Liver (tissue), 9 donors: ENCODE results near the gene CRYBG1. TPM values are rescaled to one million over a fixed set of nuclear protein-coding genes. Genes with fewer than 3 reads are reported as not detected.
A peak's percentile ranks its signal among the peaks of the same experiment; 100 is the strongest.

Experiments
- DNase-seq: peaks from one replicate; pipeline ENCODE4 v3.0.0-alpha.2; 2017; ENCODE audit warnings: low spot score
- H3K27ac ChIP-seq, 2 donors: one replicate each; pipeline ENCODE4 v1.7.0; 2013; ENCODE audit warnings: inconsistent platforms in 2 of 2, low read length in 2 of 2, control low read depth in 1 of 2, low read depth in 1 of 2, mild to moderate bottlenecking in 1 of 2
- H3K27me3 ChIP-seq, 4 donors: one replicate each; pipeline versions ENCODE4 v1.6.1 to v1.7.0; 2013; ENCODE audit warnings: low read length in 3 of 4, inconsistent platforms in 1 of 4, mild to moderate bottlenecking in 1 of 4, moderate library complexity in 1 of 4; ENCODE audit not compliant: control insufficient read depth in 4 of 4, insufficient read depth in 4 of 4
- H3K36me3 ChIP-seq, 4 donors: one replicate each; pipeline versions ENCODE4 v1.6.1 to v1.7.0; 2013; ENCODE audit warnings: low read length in 3 of 4, mild to moderate bottlenecking in 3 of 4, low read depth in 1 of 4, moderate library complexity in 1 of 4; ENCODE audit not compliant: control insufficient read depth in 4 of 4, insufficient read depth in 3 of 4
- H3K4me1 ChIP-seq, 4 donors: one replicate each; pipeline versions ENCODE4 v1.6.1 to v1.7.0; 2013; ENCODE audit warnings: low read length in 3 of 4, mild to moderate bottlenecking in 3 of 4, moderate library complexity in 1 of 4; ENCODE audit not compliant: control insufficient read depth in 4 of 4, insufficient read depth in 4 of 4
- H3K4me3 ChIP-seq, 3 donors: one replicate each; pipeline versions ENCODE4 v1.6.1 to v1.7.0; 2013; ENCODE audit warnings: low read length in 3 of 3, control low read depth in 1 of 3, low read depth in 1 of 3, mild to moderate bottlenecking in 1 of 3
- H3K9ac ChIP-seq, 2 donors: one replicate each; pipeline ENCODE4 v1.7.0; 2013; ENCODE audit warnings: low read length in 2 of 2, mild to moderate bottlenecking in 2 of 2, moderate library complexity in 2 of 2, control low read depth in 1 of 2, low read depth in 1 of 2
- H3K9me3 ChIP-seq, 4 donors: one replicate each; pipeline versions ENCODE4 v1.6.1 to v1.7.0; 2013; ENCODE audit warnings: low read length in 3 of 4; ENCODE audit not compliant: control insufficient read depth in 4 of 4
- FOXA1 ChIP-seq: IDR thresholded peaks from 2 replicates; pipeline ENCODE4 v1.6.1; 2016; ENCODE audit warnings: antibody characterized with exemption
- HNF4A ChIP-seq, 2 donors: conservative IDR thresholded peaks; 2 replicates each; pipeline ENCODE4 v1.6.1; 2016; ENCODE audit warnings: antibody characterized with exemption in 2 of 2, mild to moderate bottlenecking in 2 of 2
- HNF4G ChIP-seq: IDR thresholded peaks from 2 replicates; pipeline ENCODE4 v1.6.1; 2016; ENCODE audit warnings: antibody characterized with exemption
- JUND ChIP-seq, 2 donors: IDR thresholded peaks; 2 replicates each; pipeline ENCODE4 v1.6.1; 2016; ENCODE audit warnings: antibody characterized with exemption in 2 of 2
- NR2F2 ChIP-seq: IDR thresholded peaks from 2 replicates; pipeline ENCODE4 v1.6.1; 2016; ENCODE audit warnings: antibody characterized with exemption
- RAD21 ChIP-seq, 2 donors: IDR thresholded peaks; 2 replicates each; pipeline ENCODE4 v1.6.1; 2016; ENCODE audit warnings: antibody characterized with exemption in 2 of 2, mild to moderate bottlenecking in 2 of 2
- RXRA ChIP-seq, 2 donors: IDR thresholded peaks; 2 replicates each; pipeline ENCODE4 v1.6.1; 2017 to 2018; ENCODE audit warnings: antibody characterized with exemption in 2 of 2, mild to moderate bottlenecking in 1 of 2
- SP1 ChIP-seq: IDR thresholded peaks from 2 replicates; pipeline ENCODE4 v1.6.1; 2018; ENCODE audit warnings: antibody characterized with exemption, mild to moderate bottlenecking
- TAF1 ChIP-seq: conservative IDR thresholded peaks from 2 replicates; pipeline ENCODE4 v1.6.1; 2016; ENCODE audit warnings: antibody characterized with exemption, mild to moderate bottlenecking
- YY1 ChIP-seq: IDR thresholded peaks from 2 replicates; pipeline ENCODE4 v1.6.1; 2016; ENCODE audit warnings: antibody characterized with exemption, mild to moderate bottlenecking
- WGBS: extraction: QIAGEN DNeasy Blood & Tissue Kit; methylation state at CpG from one replicate; pipeline ENCODE4 v1.1.7; 2013; 5-methylcytosine and 5-hydroxymethylcytosine counted together
- polyA plus RNA-seq, 2 donors: library from polyadenylated mRNA; stranded (reverse) in 1 of 2; unstranded in 1 of 2; fragments of 200-250 nt in 1 of 2; fragments of >200 nt in 1 of 2; fragmentation: Nextera tagmentation in 1 of 2; extraction: Ambion mirVana in 1 of 2; gene quantifications; one replicate each; pipeline versions ENCODE4 v1.2.1 to v1.2.3, GENCODE V29; 2013 to 2015
- total RNA-seq, 2 donors: library from RNA; depleted of rRNA; stranded (reverse); fragments of >200 nt; gene quantifications; one replicate each; pipeline ENCODE4 v1.2.3, GENCODE V29; 2014
- TF ChIP-seq, protein P1 (sequence below): IDR thresholded peaks from 2 replicates; pipeline ENCODE4 v1.6.1; 2016; ENCODE audit warnings: antibody characterized with exemption, mild to moderate bottlenecking
- TF ChIP-seq, protein P2 (sequence below): fragments of 150-350 bp; IDR thresholded peaks from 2 replicates; pipeline ENCODE4 v1.5.1; 2017; ENCODE audit warnings: improper control_type of control experiment, low read depth, low read length; ENCODE audit not compliant: missing input control
- TF ChIP-seq, protein P3 (sequence below): IDR thresholded peaks from 2 replicates; pipeline ENCODE4 v1.6.1; 2016; ENCODE audit warnings: antibody characterized with exemption
- TF ChIP-seq, protein P4 (sequence below): IDR thresholded peaks from 2 replicates; pipeline ENCODE4 v1.6.1; 2016; ENCODE audit warnings: antibody characterized with exemption
- TF ChIP-seq, protein P5 (sequence below): IDR thresholded peaks from 2 replicates; pipeline ENCODE4 v1.6.1; 2016; ENCODE audit warnings: antibody characterized with exemption
- donor health status: healthy.
- donor health status: healthy.
- donor health status: healthy.
- donor health status: healthy.
- donor health status: healthy.

Gene CRYBG1
- total and polyA plus RNA-seq, 4 donors: 2.3 to 8.7 (median 4.0) TPM

DNA sequence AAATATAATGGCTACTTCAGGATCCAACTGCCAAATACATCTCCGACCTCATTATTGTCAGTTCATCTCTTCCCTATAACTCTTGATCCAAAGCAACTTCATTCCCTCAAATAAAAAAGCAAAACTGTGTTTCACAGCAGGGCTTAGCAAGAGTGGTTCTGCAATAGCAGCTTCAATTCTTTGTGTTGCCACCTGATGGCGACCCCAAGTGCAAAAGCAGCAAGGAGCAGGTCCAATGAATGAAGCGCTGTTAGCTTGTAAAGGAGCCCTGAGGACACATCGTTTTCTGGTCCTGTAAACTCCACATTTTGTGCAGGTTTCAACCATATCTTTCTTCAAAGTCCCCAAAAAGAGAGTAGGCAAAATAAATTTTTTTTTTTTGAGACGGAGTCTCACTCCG is 249.2 kb downstream of the CRYBG1 start:
- no peak for DNase-seq
- TF ChIP-seq NR2F2 (no peak), HNF4A (conservative IDR thresholded peaks at IDR 0.05) (no peak), FOXA1 (no peak), HNF4G (no peak), YY1 (no peak), RXRA (IDR thresholded peaks at IDR 0.05) (no peak), RAD21 (IDR thresholded peaks at IDR 0.05) (peak; percentile 66 to 69), JUND (IDR thresholded peaks at IDR 0.05) (no peak)
- TF ChIP-seq, protein P1, sequence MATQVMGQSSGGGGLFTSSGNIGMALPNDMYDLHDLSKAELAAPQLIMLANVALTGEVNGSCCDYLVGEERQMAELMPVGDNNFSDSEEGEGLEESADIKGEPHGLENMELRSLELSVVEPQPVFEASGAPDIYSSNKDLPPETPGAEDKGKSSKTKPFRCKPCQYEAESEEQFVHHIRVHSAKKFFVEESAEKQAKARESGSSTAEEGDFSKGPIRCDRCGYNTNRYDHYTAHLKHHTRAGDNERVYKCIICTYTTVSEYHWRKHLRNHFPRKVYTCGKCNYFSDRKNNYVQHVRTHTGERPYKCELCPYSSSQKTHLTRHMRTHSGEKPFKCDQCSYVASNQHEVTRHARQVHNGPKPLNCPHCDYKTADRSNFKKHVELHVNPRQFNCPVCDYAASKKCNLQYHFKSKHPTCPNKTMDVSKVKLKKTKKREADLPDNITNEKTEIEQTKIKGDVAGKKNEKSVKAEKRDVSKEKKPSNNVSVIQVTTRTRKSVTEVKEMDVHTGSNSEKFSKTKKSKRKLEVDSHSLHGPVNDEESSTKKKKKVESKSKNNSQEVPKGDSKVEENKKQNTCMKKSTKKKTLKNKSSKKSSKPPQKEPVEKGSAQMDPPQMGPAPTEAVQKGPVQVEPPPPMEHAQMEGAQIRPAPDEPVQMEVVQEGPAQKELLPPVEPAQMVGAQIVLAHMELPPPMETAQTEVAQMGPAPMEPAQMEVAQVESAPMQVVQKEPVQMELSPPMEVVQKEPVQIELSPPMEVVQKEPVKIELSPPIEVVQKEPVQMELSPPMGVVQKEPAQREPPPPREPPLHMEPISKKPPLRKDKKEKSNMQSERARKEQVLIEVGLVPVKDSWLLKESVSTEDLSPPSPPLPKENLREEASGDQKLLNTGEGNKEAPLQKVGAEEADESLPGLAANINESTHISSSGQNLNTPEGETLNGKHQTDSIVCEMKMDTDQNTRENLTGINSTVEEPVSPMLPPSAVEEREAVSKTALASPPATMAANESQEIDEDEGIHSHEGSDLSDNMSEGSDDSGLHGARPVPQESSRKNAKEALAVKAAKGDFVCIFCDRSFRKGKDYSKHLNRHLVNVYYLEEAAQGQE: no peak
- TF ChIP-seq, protein P2, sequence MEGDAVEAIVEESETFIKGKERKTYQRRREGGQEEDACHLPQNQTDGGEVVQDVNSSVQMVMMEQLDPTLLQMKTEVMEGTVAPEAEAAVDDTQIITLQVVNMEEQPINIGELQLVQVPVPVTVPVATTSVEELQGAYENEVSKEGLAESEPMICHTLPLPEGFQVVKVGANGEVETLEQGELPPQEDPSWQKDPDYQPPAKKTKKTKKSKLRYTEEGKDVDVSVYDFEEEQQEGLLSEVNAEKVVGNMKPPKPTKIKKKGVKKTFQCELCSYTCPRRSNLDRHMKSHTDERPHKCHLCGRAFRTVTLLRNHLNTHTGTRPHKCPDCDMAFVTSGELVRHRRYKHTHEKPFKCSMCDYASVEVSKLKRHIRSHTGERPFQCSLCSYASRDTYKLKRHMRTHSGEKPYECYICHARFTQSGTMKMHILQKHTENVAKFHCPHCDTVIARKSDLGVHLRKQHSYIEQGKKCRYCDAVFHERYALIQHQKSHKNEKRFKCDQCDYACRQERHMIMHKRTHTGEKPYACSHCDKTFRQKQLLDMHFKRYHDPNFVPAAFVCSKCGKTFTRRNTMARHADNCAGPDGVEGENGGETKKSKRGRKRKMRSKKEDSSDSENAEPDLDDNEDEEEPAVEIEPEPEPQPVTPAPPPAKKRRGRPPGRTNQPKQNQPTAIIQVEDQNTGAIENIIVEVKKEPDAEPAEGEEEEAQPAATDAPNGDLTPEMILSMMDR: peak; percentile 40
- Histone ChIP-seq H3K36me3 (peaks cover 0 to 2% (median 0%) of the 10 kb centered on the region in 4 donors), H3K27me3 (no peaks in the 10 kb centered on the region), H3K4me1 (no peaks in the 10 kb centered on the region), H3K27ac (no peak overlapping the region), H3K4me3 (no peak overlapping the region), H3K9me3 (no peaks in the 10 kb centered on the region), H3K9ac (no peak overlapping the region)
- 81% methylated on average over 6 of the region's 6 CpGs for WGBS

DNA sequence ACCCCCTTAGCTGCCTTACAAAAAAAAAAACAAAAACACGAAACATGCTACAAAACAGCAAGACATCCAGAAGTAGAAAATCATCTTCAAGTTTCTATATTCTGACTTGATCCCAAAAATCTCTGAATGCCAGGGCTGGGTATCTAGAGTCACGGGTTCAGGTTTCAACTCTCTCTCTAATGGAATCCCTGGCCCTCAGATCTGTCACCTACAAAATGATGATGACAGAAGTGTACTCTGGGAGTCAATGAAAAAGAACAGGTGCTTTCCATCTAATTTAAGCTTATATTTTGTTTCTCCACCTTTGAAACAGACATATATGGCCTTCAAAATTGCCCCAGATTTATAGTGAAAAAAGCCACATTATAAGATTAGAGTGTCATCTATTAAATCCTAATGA is 250.5 kb downstream of the CRYBG1 start:
- no peak for TF ChIP-seq JUND (IDR thresholded peaks at IDR 0.05)
- no peak overlapping the region for H3K27ac ChIP-seq
- H3K9me3 ChIP-seq: no peaks in the 10 kb centered on the region
- no peaks in the 10 kb centered on the region for H3K27me3 ChIP-seq
- no peak overlapping the region for H3K4me3 ChIP-seq
- H3K9ac ChIP-seq: no peak overlapping the region
- WGBS: 97% methylated on average over 2 of the region's 2 CpGs
- DNase-seq: no peak
- H3K4me1 ChIP-seq: no peaks in the 10 kb centered on the region
- peaks cover 0 to 2% (median under 1%) of the 10 kb centered on the region in 4 donors for H3K36me3 ChIP-seq

DNA sequence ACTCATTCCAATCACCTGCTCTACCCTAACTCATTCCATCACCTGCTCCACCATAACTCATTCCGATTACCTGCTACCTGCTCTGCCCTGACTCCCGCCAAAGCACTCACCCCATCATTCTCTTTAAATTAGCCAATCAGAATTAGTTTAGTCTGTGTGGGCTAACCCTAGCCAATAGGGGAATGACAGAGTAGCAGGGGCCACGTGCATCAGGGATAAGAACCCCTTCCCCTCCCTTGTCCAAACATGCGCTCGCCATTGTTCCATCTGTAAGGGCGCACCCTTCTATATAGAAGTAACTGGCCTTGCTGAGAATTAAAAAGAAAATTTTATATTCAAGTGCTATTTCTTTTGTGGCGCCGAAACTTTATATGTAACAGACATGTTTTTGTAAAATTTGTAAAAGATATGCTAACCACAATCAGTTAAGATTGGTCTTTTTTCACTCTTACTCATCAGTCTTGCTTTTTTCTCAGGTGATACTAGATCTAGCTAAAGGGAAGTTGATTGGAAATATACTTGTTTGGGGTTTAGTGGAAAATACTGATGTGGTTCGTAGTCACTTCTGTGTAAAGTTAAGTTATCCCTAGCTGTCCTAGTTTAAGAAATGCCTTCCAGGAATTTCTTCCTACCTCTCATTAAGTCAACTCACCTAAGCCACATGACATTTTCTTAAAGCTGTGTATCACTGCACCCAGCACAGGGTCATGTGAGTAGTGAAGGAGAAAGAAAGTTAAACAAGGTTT is 252.3 kb downstream of the CRYBG1 start:
- H3K4me3 ChIP-seq: no peak overlapping the region
- H3K9ac ChIP-seq: no peak overlapping the region
- 94% methylated on average over 9 of the region's 9 CpGs for WGBS
- H3K9me3 ChIP-seq: no peaks in the 10 kb centered on the region
- DNase-seq: no peak
- no peak overlapping the region for H3K27ac ChIP-seq
- no peaks in the 10 kb centered on the region for H3K4me1 ChIP-seq
- H3K27me3 ChIP-seq: no peaks in the 10 kb centered on the region
- H3K36me3 ChIP-seq: peaks cover 0 to 5% (median 2%) of the 10 kb centered on the region in 4 donors
- TF ChIP-seq, protein P3, sequence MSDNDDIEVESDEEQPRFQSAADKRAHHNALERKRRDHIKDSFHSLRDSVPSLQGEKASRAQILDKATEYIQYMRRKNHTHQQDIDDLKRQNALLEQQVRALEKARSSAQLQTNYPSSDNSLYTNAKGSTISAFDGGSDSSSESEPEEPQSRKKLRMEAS: no peak
- TF ChIP-seq NR2F2 (no peak), RXRA (IDR thresholded peaks at IDR 0.05) (no peak), HNF4G (no peak), HNF4A (conservative IDR thresholded peaks at IDR 0.05) (no peak), SP1 (no peak), RAD21 (IDR thresholded peaks at IDR 0.05) (no peak), YY1 (no peak), TAF1 (no peak), FOXA1 (no peak)
- TF ChIP-seq, protein P4, sequence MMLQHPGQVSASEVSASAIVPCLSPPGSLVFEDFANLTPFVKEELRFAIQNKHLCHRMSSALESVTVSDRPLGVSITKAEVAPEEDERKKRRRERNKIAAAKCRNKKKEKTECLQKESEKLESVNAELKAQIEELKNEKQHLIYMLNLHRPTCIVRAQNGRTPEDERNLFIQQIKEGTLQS: no peak
- TF ChIP-seq, protein P1: no peak
- TF ChIP-seq, protein P5, sequence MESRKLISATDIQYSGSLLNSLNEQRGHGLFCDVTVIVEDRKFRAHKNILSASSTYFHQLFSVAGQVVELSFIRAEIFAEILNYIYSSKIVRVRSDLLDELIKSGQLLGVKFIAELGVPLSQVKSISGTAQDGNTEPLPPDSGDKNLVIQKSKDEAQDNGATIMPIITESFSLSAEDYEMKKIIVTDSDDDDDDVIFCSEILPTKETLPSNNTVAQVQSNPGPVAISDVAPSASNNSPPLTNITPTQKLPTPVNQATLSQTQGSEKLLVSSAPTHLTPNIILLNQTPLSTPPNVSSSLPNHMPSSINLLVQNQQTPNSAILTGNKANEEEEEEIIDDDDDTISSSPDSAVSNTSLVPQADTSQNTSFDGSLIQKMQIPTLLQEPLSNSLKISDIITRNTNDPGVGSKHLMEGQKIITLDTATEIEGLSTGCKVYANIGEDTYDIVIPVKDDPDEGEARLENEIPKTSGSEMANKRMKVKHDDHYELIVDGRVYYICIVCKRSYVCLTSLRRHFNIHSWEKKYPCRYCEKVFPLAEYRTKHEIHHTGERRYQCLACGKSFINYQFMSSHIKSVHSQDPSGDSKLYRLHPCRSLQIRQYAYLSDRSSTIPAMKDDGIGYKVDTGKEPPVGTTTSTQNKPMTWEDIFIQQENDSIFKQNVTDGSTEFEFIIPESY: no peak
